GM06990 (cell line): ENCODE data around the gene RUVBL2.
A peak's percentile ranks its signal among the peaks of the same experiment; 100 is the strongest.

Experiments
- DNase-seq: peaks from one replicate; pipeline ENCODE4 v3.0.0-alpha.2; 2011; ENCODE audit not compliant: insufficient read length; ENCODE audit errors: extremely low read depth
- H3K27me3 ChIP-seq: replicated peaks from 2 replicates; pipeline ENCODE4 v1.6.0; 2011; ENCODE audit warnings: low read length; ENCODE audit not compliant: control insufficient read depth, insufficient read depth
- H3K36me3 ChIP-seq: 2 replicates; pipeline ENCODE4 v1.5.1; 2011; ENCODE audit warnings: low read length; ENCODE audit not compliant: control insufficient read depth, insufficient read depth
- H3K4me3 ChIP-seq: replicated peaks from 2 replicates; pipeline ENCODE4 v1.5.1; 2011; ENCODE audit warnings: low read depth, mild to moderate bottlenecking, control low read depth, low read length
- CTCF ChIP-seq: IDR thresholded peaks from 2 replicates; pipeline ENCODE4 v1.5.1; 2011; ENCODE audit warnings: low read length, control low read depth, mild to moderate bottlenecking, inconsistent platforms; ENCODE audit not compliant: insufficient read depth, poor library complexity, severe bottlenecking

The RUVBL2 gene

DNA sequence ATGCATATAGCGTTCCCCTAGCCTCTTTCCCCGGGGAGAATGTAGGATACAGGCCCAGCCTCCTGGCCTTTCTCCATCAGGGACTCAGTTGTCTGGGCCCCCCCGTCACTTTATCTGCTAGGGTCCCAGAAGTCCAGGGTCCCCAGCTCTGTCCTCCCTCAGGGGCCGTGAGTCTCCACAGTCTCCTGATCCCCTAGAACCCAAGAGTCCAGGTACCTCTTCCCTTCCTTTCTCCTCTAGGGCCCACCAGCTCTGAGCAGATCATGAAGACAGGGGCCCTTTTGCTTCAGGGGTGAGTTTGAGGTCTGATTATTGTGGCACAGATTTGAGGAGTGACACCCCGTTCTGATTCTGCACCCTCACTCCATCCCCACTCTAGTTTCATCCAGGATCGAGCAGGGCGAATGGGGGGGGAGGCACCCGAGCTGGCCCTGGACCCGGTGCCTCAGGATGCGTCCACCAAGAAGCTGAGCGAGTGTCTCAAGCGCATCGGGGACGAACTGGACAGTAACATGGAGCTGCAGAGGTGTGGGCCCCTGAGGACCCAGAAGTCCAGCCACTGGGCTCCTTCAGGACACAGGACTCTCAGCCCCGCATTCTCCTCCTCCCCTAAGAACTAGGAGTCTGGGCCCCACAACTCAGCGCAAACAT lies 38.3 kb upstream of the RUVBL2 start:
- peaks cover 10% of the 10 kb centered on the region for H3K36me3 ChIP-seq
- TF ChIP-seq CTCF = no peak
- H3K4me3 ChIP-seq = peak overlapping the region; percentile 90
- H3K27me3 ChIP-seq = no peaks in the 10 kb centered on the region
- DNase-seq = no peak

GRCh38 chr19:48958006-48958405 lies 35.7 kb upstream of the RUVBL2 start:
- TF ChIP-seq CTCF = no peak
- Histone ChIP-seq H3K4me3 (no peak overlapping the region), H3K27me3 (no peaks in the 10 kb centered on the region), H3K36me3 (peaks cover 12% of the 10 kb centered on the region)
- DNase-seq = no peak

DNA sequence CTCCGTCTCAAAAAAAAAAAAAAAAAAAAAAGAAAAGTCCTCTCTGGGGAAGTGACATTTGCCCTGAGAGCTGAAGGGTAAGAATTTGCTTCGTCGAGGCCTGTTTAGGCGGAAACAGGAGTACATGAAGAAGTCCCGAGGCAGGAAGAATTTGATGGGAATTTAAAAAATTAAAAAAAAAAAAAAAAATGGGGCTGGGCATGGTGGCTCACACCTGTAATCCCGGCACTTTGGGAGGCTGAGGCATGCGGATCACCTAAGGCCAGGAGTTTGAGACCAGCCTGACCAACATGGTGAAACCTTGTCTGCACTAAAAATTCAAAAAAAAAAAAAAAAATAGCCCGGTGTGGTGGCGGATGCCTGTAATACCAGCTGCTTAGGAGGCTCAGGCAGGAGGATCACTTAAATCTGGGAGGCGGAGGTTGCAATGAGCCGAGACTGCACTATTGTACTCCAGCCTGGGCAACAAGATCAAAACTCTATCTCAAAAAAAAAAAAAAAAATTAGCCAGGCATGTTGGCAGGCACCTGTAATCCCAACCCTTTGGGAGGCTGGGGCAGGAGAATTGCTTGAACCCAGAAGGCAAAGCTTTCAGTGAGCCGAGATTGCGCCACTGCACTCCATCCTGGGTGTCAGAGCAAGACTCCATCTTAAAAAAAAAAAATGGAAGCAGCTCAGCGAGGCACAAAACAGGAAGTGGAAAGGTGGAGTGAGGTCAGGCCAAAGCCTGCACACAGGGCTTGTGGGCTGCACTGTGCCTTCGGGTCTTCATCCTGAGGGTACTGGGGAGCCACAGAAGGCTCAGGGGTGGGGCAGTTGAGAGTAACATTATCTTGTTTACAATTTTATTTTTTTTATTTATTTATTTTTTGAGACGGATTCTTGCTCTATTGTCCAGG lies 34.1 kb upstream of the RUVBL2 start:
- DNase-seq = no peak
- TF ChIP-seq CTCF = no peak
- Histone ChIP-seq H3K36me3 (peaks cover 12% of the 10 kb centered on the region), H3K27me3 (no peaks in the 10 kb centered on the region), H3K4me3 (no peak overlapping the region)

DNA sequence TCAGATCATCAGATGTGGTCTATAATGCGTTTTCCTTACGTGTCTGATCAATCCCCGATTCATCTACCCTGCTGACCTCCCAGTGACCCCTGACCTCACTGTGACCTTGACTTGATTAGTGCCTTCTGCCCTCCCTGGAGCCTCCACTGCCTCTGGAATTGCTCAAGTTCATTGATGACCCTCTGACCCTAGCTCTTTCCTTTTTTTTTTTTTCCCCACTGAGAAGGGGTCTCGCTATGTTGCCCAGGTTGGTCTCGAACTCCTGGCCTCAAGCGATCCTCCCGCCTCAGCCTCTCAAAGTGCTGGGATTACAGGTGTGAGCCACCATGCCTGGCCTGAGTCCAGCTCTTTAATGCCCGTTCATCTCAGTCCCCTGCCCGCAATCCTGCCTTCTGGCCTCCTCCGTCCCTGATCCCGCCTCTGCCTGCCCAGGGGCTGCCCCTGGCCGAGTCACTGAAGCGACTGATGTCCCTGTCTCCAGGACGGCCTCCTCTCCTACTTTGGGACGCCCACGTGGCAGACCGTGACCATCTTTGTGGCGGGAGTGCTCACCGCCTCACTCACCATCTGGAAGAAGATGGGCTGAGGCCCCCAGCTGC lies 32.5 kb upstream of the RUVBL2 start:
- no peak overlapping the region for H3K4me3 ChIP-seq
- no peaks in the 10 kb centered on the region for H3K27me3 ChIP-seq
- DNase-seq = no peak
- no peak for TF ChIP-seq CTCF
- H3K36me3 ChIP-seq = peaks cover 10% of the 10 kb centered on the region

DNA sequence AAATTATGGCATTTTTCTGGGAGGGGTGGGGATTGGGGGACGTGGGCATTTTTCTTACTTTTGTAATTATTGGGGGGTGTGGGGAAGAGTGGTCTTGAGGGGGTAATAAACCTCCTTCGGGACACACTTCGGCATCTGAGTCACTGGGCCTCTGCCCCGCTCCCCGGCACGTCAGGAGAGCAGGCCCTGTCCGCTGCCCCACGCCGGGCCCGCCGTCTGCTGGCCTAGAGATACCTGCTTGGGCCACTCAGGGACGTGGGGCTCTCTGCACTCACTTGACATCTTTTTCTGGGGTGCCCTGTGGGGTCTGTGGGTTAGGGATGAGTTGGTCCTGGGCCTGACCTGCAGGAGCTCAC lies 32.0 kb upstream of the RUVBL2 start:
- Histone ChIP-seq H3K36me3 (peaks cover 7% of the 10 kb centered on the region), H3K4me3 (no peak overlapping the region), H3K27me3 (no peaks in the 10 kb centered on the region)
- DNase-seq = no peak
- no peak for TF ChIP-seq CTCF
